ENCODE measurements around the gene FAM168A.

Gene FAM168A

GRCh38 chr11:73355109-73355508 lies 242.8 kb downstream of the FAM168A start:
- DNase-seq (ENCODE audit: low read depth in 2 of 2, low spot score in 1 of 2) = no peak

GRCh38 chr11:73353422-73353821 lies 244.5 kb downstream of the FAM168A start:
- DNase-seq (ENCODE audit: low read depth in 2 of 2, low spot score in 1 of 2) = no peak

- peak in 1 of 2 donors; percentile 26 for DNase-seq (ENCODE audit: low read depth in 2 of 2, low spot score in 1 of 2)
These were observed 246.8 kb downstream of the FAM168A start for GRCh38 chr11:73350908-73351636.

Measured in stimulated activated CD8-positive, alpha-beta memory T cell treated with anti-CD3 and anti-CD28 coated beads, Interleukin-4, amount 100 ng/mL, for 4 hours (primary cell).